WERI-Rb-1 (cell line): Measurements from ENCODE around the gene YY1.
"Not testable (repeated sequence)": the region's sequence is repeated elsewhere in the genome, so short reads cannot be mapped to it uniquely, and the experiment has no call there.

Experiments used
- DNase-seq: peaks from one replicate; pipeline ENCODE4 v3.0.0-alpha.2; 2020
- H3K27ac ChIP-seq: fragments of 250-450 bp; sonication (Bioruptor Pico); 2 replicates; pipeline ENCODE4 v1.5.1; 2020; ENCODE audit warnings: mild to moderate bottlenecking, moderate library complexity
- H3K27me3 ChIP-seq: fragments of 250-450 bp; sonication (Bioruptor Pico); 2 replicates; pipeline ENCODE4 v1.5.1; 2021; ENCODE audit warnings: mild to moderate bottlenecking, low read depth, moderate library complexity; ENCODE audit not compliant: insufficient read depth, severe bottlenecking
- H3K36me3 ChIP-seq: fragments of 250-450 bp; sonication (Bioruptor Pico); 2 replicates; pipeline ENCODE4 v1.5.1; 2020; ENCODE audit warnings: mild to moderate bottlenecking, moderate library complexity
- H3K4me3 ChIP-seq: 2 replicates; pipeline ENCODE4 v1.5.1; 2011; ENCODE audit warnings: low read depth, mild to moderate bottlenecking, control low read depth, low read length
- H3K9me3 ChIP-seq: fragments of 250-450 bp; sonication (Bioruptor Pico); 2 replicates; pipeline ENCODE4 v1.5.1; 2021; ENCODE audit warnings: mild to moderate bottlenecking, moderate library complexity; ENCODE audit not compliant: severe bottlenecking
- CTCF ChIP-seq: IDR thresholded peaks from 2 replicates; pipeline ENCODE4 v1.5.1; 2011; ENCODE audit warnings: low read depth, mild to moderate bottlenecking, control low read depth, inconsistent platforms, low read length

The YY1 gene

GRCh38 chr14:100307766-100308426 lies 69.0 kb downstream of the YY1 start:
- Histone ChIP-seq H3K27ac (no peak overlapping the region), H3K36me3 (peaks cover 9% of the 10 kb centered on the region), H3K9me3 (no peaks in the 10 kb centered on the region), H3K4me3 (peak overlapping the region; percentile 95; the same call in 1 of the 2 replicates), H3K27me3 (no peaks in the 10 kb centered on the region)
- DNase-seq, result no peak
- TF ChIP-seq CTCF, result no peak

GRCh38 chr14:100308427-100308792 lies 69.5 kb downstream of the YY1 start:
- not testable (repeated sequence) for H3K36me3 ChIP-seq, DNase-seq, H3K4me3 ChIP-seq, H3K9me3 ChIP-seq, H3K27me3 ChIP-seq, H3K27ac ChIP-seq

- peak; percentile 41 for DNase-seq
- no peaks in the 10 kb centered on the region for H3K9me3 ChIP-seq
- TF ChIP-seq CTCF, result peak; percentile 22; the same call in 1 of the 2 replicates
- no peak overlapping the region for H3K27ac ChIP-seq
- peaks cover 4% of the 10 kb centered on the region for H3K36me3 ChIP-seq
- H3K27me3 ChIP-seq, result no peaks in the 10 kb centered on the region
- H3K4me3 ChIP-seq, result no peak overlapping the region
These were observed 70.2 kb downstream of the YY1 start for GRCh38 chr14:100309028-100309737.

GRCh38 chr14:100312110-100312876 lies 73.3 kb downstream of the YY1 start:
- H3K36me3 ChIP-seq, H3K9me3 ChIP-seq, H3K4me3 ChIP-seq, H3K27me3 ChIP-seq: not testable (repeated sequence)
- peak overlapping the region; percentile 73 for H3K27ac ChIP-seq
- DNase-seq, result peak; percentile 65

- Histone ChIP-seq H3K27ac (peak overlapping the region; percentile 73), H3K27me3 (no peaks in the 10 kb centered on the region), H3K36me3 (no peaks in the 10 kb centered on the region), H3K9me3 (no peaks in the 10 kb centered on the region), H3K4me3 (no peak overlapping the region)
- no peak for TF ChIP-seq CTCF
- no peak for DNase-seq
These were observed 74.0 kb downstream of the YY1 start for GRCh38 chr14:100312877-100313400.

- no peak overlapping the region for H3K4me3 ChIP-seq
- peak overlapping the region; percentile 73 for H3K27ac ChIP-seq
- H3K27me3 ChIP-seq, result no peaks in the 10 kb centered on the region
- H3K36me3 ChIP-seq, result no peaks in the 10 kb centered on the region
- no peak for TF ChIP-seq CTCF
- DNase-seq, result peak; percentile 80
- H3K9me3 ChIP-seq, result no peaks in the 10 kb centered on the region
These were observed 74.7 kb downstream of the YY1 start for GRCh38 chr14:100313464-100314230.
